Hepatic stellate cell (primary cell): ENCODE measurements around the gene MT3.

Experiments
- DNase-seq: peaks from one replicate; pipeline ENCODE4 v3.0.0; 2011; ENCODE audit warnings: low spot score

MT3 gene

GRCh38 chr16:56589141-56590039 is at the start of gene MT3:
Gene MT3, plus strand, starts transcription at chr16:56589528. Its CDS starts 63 bp downstream, at chr16:56589591.
- DNase-seq, result no peak

GRCh38 chr16:56539656-56540055 is 49.7 kb upstream of the MT3 start:
- DNase-seq, result no peak

GRCh38 chr16:56542039-56542438 is 47.3 kb upstream of the MT3 start:
- DNase-seq, result no peak

- no peak for DNase-seq
These were observed 42.0 kb upstream of the MT3 start for GRCh38 chr16:56547120-56547948.

GRCh38 chr16:56547949-56548567 is 41.3 kb upstream of the MT3 start:
- DNase-seq, result no peak

- DNase-seq, result no peak
These were observed 40.2 kb upstream of the MT3 start for GRCh38 chr16:56549161-56549560.

GRCh38 chr16:56549744-56550385 is 39.5 kb upstream of the MT3 start:
- no peak for DNase-seq

- no peak for DNase-seq
These were observed 37.3 kb upstream of the MT3 start for GRCh38 chr16:56551796-56552738.

GRCh38 chr16:56554441-56554840 is 34.9 kb upstream of the MT3 start:
- no peak for DNase-seq

GRCh38 chr16:56558024-56558747 is 31.1 kb upstream of the MT3 start:
- DNase-seq, result no peak

GRCh38 chr16:56559109-56559508 is 30.2 kb upstream of the MT3 start:
- no peak for DNase-seq

- no peak for DNase-seq
These were observed 28.9 kb upstream of the MT3 start for GRCh38 chr16:56560447-56560846.

- no peak for DNase-seq
These were observed 28.2 kb upstream of the MT3 start for GRCh38 chr16:56561126-56561525.

- no peak for DNase-seq
These were observed 24.4 kb upstream of the MT3 start, which contains the start of gene MT4 for GRCh38 chr16:56564793-56565477. Gene MT4, plus strand, starts transcription at chr16:56565073. Its CDS starts 56 bp downstream, at chr16:56565129.

- DNase-seq, result no peak
These were observed 19.4 kb upstream of the MT3 start for GRCh38 chr16:56569971-56570370.

GRCh38 chr16:56571525-56571924 is 17.8 kb upstream of the MT3 start:
- no peak for DNase-seq

GRCh38 chr16:56574625-56575024 is 14.7 kb upstream of the MT3 start:
- DNase-seq, result no peak

GRCh38 chr16:56576585-56577299 is 12.6 kb upstream of the MT3 start:
- peak; percentile 43 for DNase-seq

- no peak for DNase-seq
These were observed 12.1 kb upstream of the MT3 start for GRCh38 chr16:56577300-56577625.
